GM23338 (cell line): ENCODE measurements around the gene DENND2A.

Source experiments
- CREB1 ChIP-seq: fragments of 250-450 bp; sonication (Bioruptor Pico); IDR thresholded peaks from 2 replicates; pipeline ENCODE4 v1.5.0; 2020; ENCODE audit warnings: low read depth, mild to moderate bottlenecking, moderate library complexity
- CTCF ChIP-seq, 2 experiments: fragments of 200-600 bp in 1 of 2; sonication (generic) in 1 of 2; conservative IDR thresholded peaks; 2 replicates each; pipeline versions ENCODE4 v1.5.1 to v1.6.1; 2016 to 2017; ENCODE audit warnings: antibody characterized with exemption in 2 of 2, low read depth in 2 of 2, mild to moderate bottlenecking in 2 of 2, moderate library complexity in 1 of 2
- ETS1 ChIP-seq: IDR thresholded peaks from 2 replicates; pipeline ENCODE4 v1.6.1; 2016; ENCODE audit warnings: antibody characterized with exemption
- EZH2 ChIP-seq: fragments of 200-600 bp; sonication (generic); IDR thresholded peaks from one replicate; pipeline ENCODE4 v1.8.0; 2017; ENCODE audit warnings: antibody characterized with exemption, mild to moderate bottlenecking, low read depth; ENCODE audit not compliant: unreplicated experiment
- EZH2phosphoT487 ChIP-seq: fragments of 200-600 bp; sonication (generic); IDR thresholded peaks from one replicate; pipeline ENCODE4 v1.8.1; 2018; ENCODE audit warnings: antibody characterized with exemption; ENCODE audit not compliant: unreplicated experiment
- JUNB ChIP-seq: IDR thresholded peaks from one replicate; pipeline ENCODE4 v1.6.1; 2016; ENCODE audit warnings: antibody characterized with exemption; ENCODE audit not compliant: unreplicated experiment
- NANOG ChIP-seq: IDR thresholded peaks from 2 replicates; pipeline ENCODE4 v1.6.1; 2016; ENCODE audit warnings: antibody characterized with exemption, borderline replicate concordance
- POLR2AphosphoS5 ChIP-seq: IDR thresholded peaks from 2 replicates; pipeline ENCODE4 v1.6.1; 2016; ENCODE audit warnings: antibody characterized with exemption, low read depth
- REST ChIP-seq: IDR thresholded peaks from one replicate; pipeline ENCODE4 v1.6.1; 2018; ENCODE audit warnings: antibody characterized with exemption; ENCODE audit not compliant: unreplicated experiment
- STAT1 ChIP-seq: IDR thresholded peaks from one replicate; pipeline ENCODE4 v1.6.1; 2016; ENCODE audit warnings: antibody characterized with exemption; ENCODE audit not compliant: unreplicated experiment
- ZNF114 ChIP-seq: fragments of 250-450 bp; sonication (Bioruptor Pico); IDR thresholded peaks from 2 replicates; pipeline ENCODE4 v1.5.0; 2020; ENCODE audit warnings: mild to moderate bottlenecking, moderate library complexity
- ZNF331 ChIP-seq: fragments of 250-450 bp; sonication (Bioruptor Pico); IDR thresholded peaks from 2 replicates; pipeline ENCODE4 v1.5.0; 2020; ENCODE audit warnings: low read depth, mild to moderate bottlenecking, moderate library complexity
- ZNF462 ChIP-seq: fragments of 250-450 bp; sonication (Bioruptor Pico); IDR thresholded peaks from 2 replicates; pipeline ENCODE4 v1.5.0; 2020; ENCODE audit warnings: mild to moderate bottlenecking, moderate library complexity

- TF ChIP-seq POLR2AphosphoS5 (no peak), EZH2 (no peak), CTCF (conservative IDR thresholded peaks at IDR 0.05; ENCODE audit: low read depth in 2 of 2) (no peak), STAT1 (no peak), CREB1 (no peak), EZH2phosphoT487 (no peak), JUNB (no peak), ZNF331 (CRISPR knock-in tag) (no peak), REST (no peak), ETS1 (no peak), ZNF462 (no peak), NANOG (no peak), ZNF114 (CRISPR knock-in tag) (no peak)
These were observed 122.1 kb downstream of the DENND2A start for GRCh38 chr7:140518370-140519006.
